Bronchial epithelial cell (primary cell): Measurements from ENCODE around the gene MRPL28. TPM values are rescaled to one million over a fixed set of nuclear protein-coding genes. Genes with fewer than 3 reads are reported as not detected.

ENCODE experiments used
- DNase-seq: peaks from one replicate; pipeline ENCODE4 v3.0.0-alpha.2; 2010; ENCODE audit warnings: low read depth
- FAIRE-seq: peaks from 2 replicates; lab custom pipeline; 2011; peaks lifted over from hg19 to GRCh38; lab: Jason Lieb, UNC
- H3K27me3 ChIP-seq: 2 replicates; pipeline ENCODE4 v1.5.1; 2011; ENCODE audit warnings: low read length; ENCODE audit not compliant: control insufficient read depth, insufficient read depth
- H3K36me3 ChIP-seq: 2 replicates; pipeline ENCODE4 v1.5.1; 2011; ENCODE audit warnings: low read length; ENCODE audit not compliant: control insufficient read depth, insufficient read depth
- H3K4me3 ChIP-seq: 2 replicates; pipeline ENCODE4 v1.5.1; 2011; ENCODE audit warnings: mild to moderate bottlenecking, low read depth, low read length, control low read depth
- total RNA-seq: library from RNA; depleted of rRNA; stranded (reverse); fragments of >200 nt; gene quantifications from 2 replicates; pipeline ENCODE4 v1.2.1, GENCODE V29; 2014
- TF ChIP-seq, protein P1 (sequence below): IDR thresholded peaks from 2 replicates; pipeline ENCODE4 v1.5.1; 2011; ENCODE audit warnings: mild to moderate bottlenecking, moderate library complexity, low read length, control low read depth, inconsistent platforms; ENCODE audit not compliant: insufficient read depth, severe bottlenecking

MRPL28 gene
- total RNA-seq, 1 donor from 2014 or later: 113 TPM

GRCh38 chr16:360698-361336 is 9.5 kb downstream of the MRPL28 start:
- TF ChIP-seq, protein P1, sequence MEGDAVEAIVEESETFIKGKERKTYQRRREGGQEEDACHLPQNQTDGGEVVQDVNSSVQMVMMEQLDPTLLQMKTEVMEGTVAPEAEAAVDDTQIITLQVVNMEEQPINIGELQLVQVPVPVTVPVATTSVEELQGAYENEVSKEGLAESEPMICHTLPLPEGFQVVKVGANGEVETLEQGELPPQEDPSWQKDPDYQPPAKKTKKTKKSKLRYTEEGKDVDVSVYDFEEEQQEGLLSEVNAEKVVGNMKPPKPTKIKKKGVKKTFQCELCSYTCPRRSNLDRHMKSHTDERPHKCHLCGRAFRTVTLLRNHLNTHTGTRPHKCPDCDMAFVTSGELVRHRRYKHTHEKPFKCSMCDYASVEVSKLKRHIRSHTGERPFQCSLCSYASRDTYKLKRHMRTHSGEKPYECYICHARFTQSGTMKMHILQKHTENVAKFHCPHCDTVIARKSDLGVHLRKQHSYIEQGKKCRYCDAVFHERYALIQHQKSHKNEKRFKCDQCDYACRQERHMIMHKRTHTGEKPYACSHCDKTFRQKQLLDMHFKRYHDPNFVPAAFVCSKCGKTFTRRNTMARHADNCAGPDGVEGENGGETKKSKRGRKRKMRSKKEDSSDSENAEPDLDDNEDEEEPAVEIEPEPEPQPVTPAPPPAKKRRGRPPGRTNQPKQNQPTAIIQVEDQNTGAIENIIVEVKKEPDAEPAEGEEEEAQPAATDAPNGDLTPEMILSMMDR: no peak
- Histone ChIP-seq H3K27me3 (no peaks in the 10 kb centered on the region), H3K4me3 (no peak overlapping the region), H3K36me3 (no peaks in the 10 kb centered on the region)
- FAIRE-seq (no peak), DNase-seq (no peak)

GRCh38 chr16:359871-360697 is 10.3 kb downstream of the MRPL28 start:
- FAIRE-seq (no peak), DNase-seq (no peak)
- Histone ChIP-seq H3K27me3 (no peaks in the 10 kb centered on the region), H3K36me3 (no peaks in the 10 kb centered on the region), H3K4me3 (no peak overlapping the region)
- TF ChIP-seq, protein P1: no peak

GRCh38 chr16:359067-359763 is 11.1 kb downstream of the MRPL28 start:
- H3K36me3 ChIP-seq: no peaks in the 10 kb centered on the region
- no peaks in the 10 kb centered on the region for H3K27me3 ChIP-seq
- TF ChIP-seq, protein P1: no peak
- DNase-seq (no peak), FAIRE-seq (no peak)
- H3K4me3 ChIP-seq: no peak overlapping the region

DNA sequence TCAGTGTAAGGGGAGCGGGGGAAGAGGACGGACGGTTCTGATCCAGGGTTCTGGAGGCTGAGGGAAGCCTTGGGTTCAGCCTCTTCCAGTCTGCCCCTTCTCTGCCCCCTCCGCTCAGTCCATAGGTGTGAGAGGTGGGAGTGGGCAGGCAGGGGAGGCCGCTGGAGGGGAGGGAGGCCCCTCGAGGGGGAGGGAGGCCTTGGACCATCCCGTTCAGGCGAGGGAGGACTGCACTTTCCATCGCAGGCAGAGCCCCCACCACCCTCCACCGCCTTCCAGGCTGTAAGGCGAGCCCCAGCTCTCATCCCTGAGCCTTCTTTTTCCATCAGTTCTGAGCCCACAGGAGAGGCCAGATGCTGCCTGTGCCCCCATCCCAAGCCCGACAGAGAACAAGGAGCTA is 13.6 kb downstream of the MRPL28 start:
- no peak overlapping the region for H3K4me3 ChIP-seq
- TF ChIP-seq, protein P1: no peak
- H3K36me3 ChIP-seq: no peaks in the 10 kb centered on the region
- FAIRE-seq (peak; percentile 23), DNase-seq (no peak)
- no peaks in the 10 kb centered on the region for H3K27me3 ChIP-seq

DNA sequence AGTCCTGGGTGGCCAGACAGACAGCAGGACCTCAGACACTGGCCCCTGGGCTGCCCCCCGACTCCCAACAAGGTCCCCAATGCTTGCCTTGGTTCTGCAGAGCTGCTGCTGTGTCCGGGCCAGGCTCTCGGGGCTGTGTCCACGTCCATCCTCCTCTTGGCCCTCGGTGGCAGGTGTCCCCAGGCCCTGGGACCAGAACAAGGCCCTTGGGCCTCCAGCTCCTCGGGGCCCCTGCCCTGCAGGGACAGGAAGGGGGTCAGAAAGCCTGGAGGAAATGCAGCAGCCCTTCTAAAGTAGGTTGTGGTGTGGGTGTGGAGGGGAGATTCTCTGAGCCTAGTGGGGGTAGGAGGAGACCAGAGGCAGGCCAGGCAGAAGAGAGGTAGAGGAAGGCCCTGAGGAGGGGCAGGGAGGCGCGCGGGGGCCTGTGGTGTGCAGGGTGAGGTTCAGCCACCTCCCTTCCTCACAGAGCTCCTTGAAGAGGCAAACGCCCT is 15.3 kb downstream of the MRPL28 start:
- H3K27me3 ChIP-seq: no peaks in the 10 kb centered on the region
- TF ChIP-seq, protein P1: no peak
- DNase-seq (no peak), FAIRE-seq (no peak)
- H3K36me3 ChIP-seq: peaks cover 2% of the 10 kb centered on the region
- no peak overlapping the region for H3K4me3 ChIP-seq
